ENCODE data around the gene CLPTM1. TPM values are rescaled to one million over a fixed set of nuclear protein-coding genes. Genes with fewer than 3 reads are reported as not detected.

Gene CLPTM1
- total RNA-seq, 1 experiment from 2014 or later: 82.0 TPM

DNA sequence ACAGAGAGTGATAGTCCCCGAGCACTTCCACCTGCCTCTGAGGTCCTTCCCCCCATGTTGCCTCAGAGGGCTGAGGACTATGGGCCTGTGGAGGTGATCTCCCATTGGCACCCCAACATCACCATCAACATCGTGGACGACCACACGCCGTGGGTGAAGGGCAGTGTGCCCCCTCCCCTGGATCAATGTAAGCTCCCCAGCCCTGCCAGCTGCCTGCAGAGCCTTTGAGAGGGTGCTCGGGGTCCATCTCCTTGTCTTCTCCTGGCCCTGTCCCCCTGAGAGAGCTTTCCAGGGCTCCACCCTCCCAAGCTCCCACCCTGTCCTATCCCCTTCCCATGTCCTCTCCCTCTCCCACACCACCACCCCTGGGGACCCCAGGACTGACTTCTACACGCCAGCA is 31.2 kb downstream of the CLPTM1 start:
- Histone ChIP-seq H4K20me1 (ENCODE audit: control insufficient read depth, insufficient read depth, insufficient read length) (no peaks in the 10 kb centered on the region), H3K23ac (ENCODE audit: insufficient read length, low read depth, low read length) (no peak overlapping the region), H3K27ac (ENCODE audit: insufficient read length, low read depth, low read length) (no peak overlapping the region), H2BK120ac (ENCODE audit: low read depth, low read length, poor library complexity, severe bottlenecking) (no peak overlapping the region), H3K4me2 (ENCODE audit: insufficient read depth, insufficient read length, low read length) (no peak overlapping the region), H3K56ac (ENCODE audit: insufficient read length, low read depth, low read length) (no peak overlapping the region), H2BK5ac (ENCODE audit: insufficient read length, low read length) (no peak overlapping the region), H3K14ac (ENCODE audit: insufficient read depth, low read length) (no peak overlapping the region), H4K91ac (ENCODE audit: insufficient read length, low read depth, low read length) (no peak overlapping the region), H4K8ac (replicated peaks; ENCODE audit: insufficient read length, low read depth, low read length) (no peak overlapping the region), H2BK20ac (ENCODE audit: low read depth, low read length, poor library complexity, severe bottlenecking) (no peak overlapping the region), H3K79me1 (ENCODE audit: insufficient read depth, low read depth, low read length, poor library complexity, severe bottlenecking) (no peaks in the 10 kb centered on the region), H2AK5ac (ENCODE audit: insufficient read length, low read length) (no peak overlapping the region), H3K9ac (ENCODE audit: extremely low read depth, insufficient read length, low read length) (no peak overlapping the region), H3K9me3 (ENCODE audit: control insufficient read depth, low read depth, low read length) (no peaks in the 10 kb centered on the region), H3K27me3 (ENCODE audit: insufficient read depth, low read length) (no peaks in the 10 kb centered on the region), H2AFZ (ENCODE audit: low read length) (no peak overlapping the region), H3K23me2 (ENCODE audit: insufficient read length, low read depth, low read length, poor library complexity, severe bottlenecking) (no peaks in the 10 kb centered on the region), H3T11ph (ENCODE audit: low read length) (no peak overlapping the region), H3K18ac (ENCODE audit: insufficient read length, low read depth, low read length) (no peak overlapping the region), H3K79me2 (ENCODE audit: insufficient read depth, low read length) (no peaks in the 10 kb centered on the region), H2BK12ac (ENCODE audit: insufficient read length, low read depth, low read length) (no peak overlapping the region), H4K5ac (ENCODE audit: insufficient read length, low read depth, low read length) (no peak overlapping the region), H3K4me1 (ENCODE audit: insufficient read depth, low read length) (no peaks in the 10 kb centered on the region), H3K4ac (ENCODE audit: low read depth, low read length) (no peak overlapping the region), H2BK15ac (ENCODE audit: low read depth, low read length) (no peak overlapping the region)
- TF ChIP-seq, protein P1, sequence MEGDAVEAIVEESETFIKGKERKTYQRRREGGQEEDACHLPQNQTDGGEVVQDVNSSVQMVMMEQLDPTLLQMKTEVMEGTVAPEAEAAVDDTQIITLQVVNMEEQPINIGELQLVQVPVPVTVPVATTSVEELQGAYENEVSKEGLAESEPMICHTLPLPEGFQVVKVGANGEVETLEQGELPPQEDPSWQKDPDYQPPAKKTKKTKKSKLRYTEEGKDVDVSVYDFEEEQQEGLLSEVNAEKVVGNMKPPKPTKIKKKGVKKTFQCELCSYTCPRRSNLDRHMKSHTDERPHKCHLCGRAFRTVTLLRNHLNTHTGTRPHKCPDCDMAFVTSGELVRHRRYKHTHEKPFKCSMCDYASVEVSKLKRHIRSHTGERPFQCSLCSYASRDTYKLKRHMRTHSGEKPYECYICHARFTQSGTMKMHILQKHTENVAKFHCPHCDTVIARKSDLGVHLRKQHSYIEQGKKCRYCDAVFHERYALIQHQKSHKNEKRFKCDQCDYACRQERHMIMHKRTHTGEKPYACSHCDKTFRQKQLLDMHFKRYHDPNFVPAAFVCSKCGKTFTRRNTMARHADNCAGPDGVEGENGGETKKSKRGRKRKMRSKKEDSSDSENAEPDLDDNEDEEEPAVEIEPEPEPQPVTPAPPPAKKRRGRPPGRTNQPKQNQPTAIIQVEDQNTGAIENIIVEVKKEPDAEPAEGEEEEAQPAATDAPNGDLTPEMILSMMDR (conservative IDR thresholded peaks at IDR 0.05): no peak
- no peaks in the 10 kb centered on the region for H3K27me3 Mint-ChIP-seq (ENCODE audit: low read depth)
- H3K9me3 Mint-ChIP-seq: no peaks in the 10 kb centered on the region
- no peak overlapping the region for H3K4me3 Mint-ChIP-seq
- no peaks in the 10 kb centered on the region for H3K4me1 Mint-ChIP-seq
- no peak for DNase-seq
- no CpG with 5 or more reads among the region's 7 CpGs for WGBS (ENCODE audit: extremely low coverage, insufficient read length, low lambda C conversion rate)
- peaks cover 4 to 53% (median 43%) of the 10 kb centered on the region in 3 experiments; a peak in 6 of 7 replicates for H3K36me3 Mint-ChIP-seq (ENCODE audit: insufficient read depth in 1 of 3, low read depth in 3 of 3)
- H3K27ac Mint-ChIP-seq: no peak overlapping the region
